Caco-2 (cell line): ENCODE measurements around the gene PEX3. TPM values are rescaled to one million over a fixed set of nuclear protein-coding genes. Genes with fewer than 3 reads are reported as not detected.

Experiments
- BruUV-seq: library from RNA; stranded (reverse); fragments of 400-500 nt; replicated peaks from 2 replicates; lab custom pipeline; 2021; lab: Mats Ljungman, UMichigan
- CTCF ChIA-PET: fragments of 300-600 bp; sonication (Branson Sonifier 250); formaldehyde crosslinking; loops from one replicate; lab custom pipeline; 2022; ENCODE audit warnings: antibody characterized with exemption; lab: Charles Lee
- POLR2A ChIA-PET: fragments of 300-600 bp; sonication (Branson Sonifier 250); formaldehyde crosslinking; loops from one replicate; lab custom pipeline; 2022; ENCODE audit warnings: antibody characterized with exemption; lab: Charles Lee
- DNase-seq, 2 experiments: peaks; one replicate each; pipeline versions ENCODE4 v3.0.0 to v3.0.0-alpha.2; 2020 to 2022
- H3K27me3 ChIP-seq: replicated peaks from 2 replicates; pipeline ENCODE4 v1.6.0; 2011; ENCODE audit warnings: low read length; ENCODE audit not compliant: control insufficient read depth, insufficient read depth
- H3K36me3 ChIP-seq: 2 replicates; pipeline ENCODE4 v1.5.1; 2011; ENCODE audit warnings: low read length; ENCODE audit not compliant: control insufficient read depth, insufficient read depth
- H3K4me1 ChIP-seq: fragments of 250-450 bp; sonication (Bioruptor Pico); 2 replicates; pipeline ENCODE4 v1.5.1; 2020; ENCODE audit warnings: mild to moderate bottlenecking
- H3K4me3 ChIP-seq: 2 replicates; pipeline ENCODE4 v1.5.1; 2011; ENCODE audit warnings: low read depth, mild to moderate bottlenecking, control low read depth, low read length
- H3K9me3 ChIP-seq: fragments of 250-450 bp; sonication (Bioruptor Pico); 2 replicates; pipeline ENCODE4 v1.5.1; 2020; ENCODE audit warnings: mild to moderate bottlenecking, moderate library complexity
- H3K27ac Mint-ChIP-seq: one replicate; pipeline ENCODE4 v1.8.0; 2022; ENCODE audit warnings: mixed read lengths; ENCODE audit not compliant: unreplicated experiment
- H3K27me3 Mint-ChIP-seq: one replicate; pipeline ENCODE4 v1.8.0; 2022; ENCODE audit warnings: mixed read lengths; ENCODE audit not compliant: insufficient read depth, unreplicated experiment
- H3K36me3 Mint-ChIP-seq: one replicate; pipeline ENCODE4 v1.8.0; 2022; ENCODE audit warnings: mild to moderate bottlenecking, mixed read lengths; ENCODE audit not compliant: insufficient read depth, unreplicated experiment
- H3K4me1 Mint-ChIP-seq: one replicate; pipeline ENCODE4 v1.8.0; 2022; ENCODE audit warnings: low read depth, mixed read lengths; ENCODE audit not compliant: unreplicated experiment
- H3K4me3 Mint-ChIP-seq: one replicate; pipeline ENCODE4 v1.8.0; 2022; ENCODE audit warnings: mild to moderate bottlenecking, moderate library complexity, mixed read lengths; ENCODE audit not compliant: unreplicated experiment
- H3K9me3 Mint-ChIP-seq: one replicate; pipeline ENCODE4 v1.8.0; 2022; ENCODE audit warnings: mixed read lengths; ENCODE audit not compliant: unreplicated experiment
- CTCF ChIP-seq, 2 experiments: fragments of 200-600 bp in 1 of 2; IDR thresholded peaks; 1 replicate in 1 of 2; 2 replicates in 1 of 2; pipeline versions ENCODE4 v1.5.1 to v1.8.0; 2011 to 2022; ENCODE audit warnings: antibody characterized with exemption in 1 of 2, control low read depth in 1 of 2, inconsistent platforms in 1 of 2, low read depth in 1 of 2, low read length in 1 of 2, mild to moderate bottlenecking in 1 of 2, moderate library complexity in 1 of 2; ENCODE audit not compliant: insufficient read depth in 1 of 2, severe bottlenecking in 1 of 2, unreplicated experiment in 1 of 2
- intact Hi-C: fragments of 100-400 bp; cut with micrococcal nuclease; formaldehyde crosslinking; loops from one replicate; pipeline ENCODE4 v1.10.0; 2022; ENCODE audit not compliant: unreplicated experiment
- total RNA-seq: library from RNA; stranded (reverse); gene quantifications from 2 replicates; pipeline ENCODE4 v1.2.3, GENCODE V29; 2022

PEX3 gene
- total RNA-seq, 1 experiment from 2014 or later: 44.6 TPM

DNA sequence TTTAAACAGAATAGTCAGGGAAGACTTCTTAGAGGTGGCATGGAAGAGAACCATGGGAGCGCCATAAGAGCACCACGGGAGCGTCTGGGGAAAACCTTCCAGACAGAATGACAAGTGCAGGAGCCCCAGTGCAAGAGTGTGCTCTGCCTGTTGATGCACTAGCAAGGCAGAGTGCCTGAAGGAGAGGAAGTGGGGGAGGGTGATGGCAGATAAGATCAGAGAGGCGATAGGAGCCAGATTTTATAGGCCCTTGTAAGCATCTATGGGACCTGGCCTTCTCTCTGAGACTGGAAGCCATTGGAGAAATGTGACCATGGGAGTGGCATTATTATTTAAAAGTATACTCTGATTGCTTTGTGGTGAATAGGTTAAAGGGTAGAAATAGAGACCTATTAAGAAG lies 47.8 kb downstream of the PEX3 start:
- Mint-ChIP-seq H3K27me3 (no peaks in the 10 kb centered on the region), H3K4me1 (peaks cover 12% of the 10 kb centered on the region), H3K36me3 (peaks cover 67% of the 10 kb centered on the region), H3K9me3 (no peaks in the 10 kb centered on the region), H3K4me3 (no peak overlapping the region), H3K27ac (no peak overlapping the region)
- Histone ChIP-seq H3K36me3 (peaks cover 5% of the 10 kb centered on the region; the same call in 1 of the 2 replicates), H3K4me3 (no peak overlapping the region), H3K4me1 (no peaks in the 10 kb centered on the region), H3K27me3 (no peaks in the 10 kb centered on the region), H3K9me3 (no peaks in the 10 kb centered on the region)
- no TSS peak for BruUV-seq
- POLR2A ChIA-PET: no interaction called here
- CTCF ChIA-PET: no interaction called here
- no peak for DNase-seq
- TF ChIP-seq CTCF (IDR thresholded peaks at IDR 0.05; ENCODE audit: insufficient read depth in 1 of 2, low read depth in 1 of 2, low read length in 1 of 2, severe bottlenecking in 1 of 2, unreplicated experiment in 1 of 2): no peak
- intact Hi-C loops: loop anchor here (10.0 kb wide), 1 partner anchor 804 kb away; no protein-coding TSS in a partner anchor

DNA sequence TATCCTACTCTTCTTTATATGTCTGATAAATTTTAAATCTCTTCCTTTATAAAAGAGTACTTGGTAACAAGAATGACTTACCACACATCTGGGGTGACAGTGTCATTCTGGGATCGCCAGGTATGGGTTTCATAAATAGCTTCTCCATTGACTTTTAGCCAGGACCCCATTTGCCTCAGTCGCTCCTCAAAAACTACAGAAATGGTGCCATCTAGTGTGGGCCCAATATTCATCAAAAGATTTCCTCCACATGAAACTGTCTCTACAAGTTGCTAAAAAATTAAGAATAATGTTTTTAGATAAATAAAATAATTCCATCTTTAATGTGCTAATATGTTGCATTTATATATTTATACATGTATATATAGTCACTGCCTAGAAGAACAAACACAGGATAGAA lies 51.2 kb downstream of the PEX3 start:
- DNase-seq: no peak
- no TSS peak for BruUV-seq
- peaks cover 72% of the 10 kb centered on the region for H3K36me3 Mint-ChIP-seq
- H3K4me3 Mint-ChIP-seq: no peak overlapping the region
- no peaks in the 10 kb centered on the region for H3K4me1 Mint-ChIP-seq
- intact Hi-C loops: no loop called here
- H3K27me3 ChIP-seq: no peaks in the 10 kb centered on the region
- peak in 1 of 2 experiments; percentile 2 for TF ChIP-seq CTCF (IDR thresholded peaks at IDR 0.05; ENCODE audit: insufficient read depth in 1 of 2, low read depth in 1 of 2, low read length in 1 of 2, severe bottlenecking in 1 of 2, unreplicated experiment in 1 of 2)
- H3K36me3 ChIP-seq: peaks cover 3% of the 10 kb centered on the region
- H3K4me3 ChIP-seq: no peak overlapping the region
- CTCF ChIA-PET: no interaction called here
- no peaks in the 10 kb centered on the region for H3K9me3 ChIP-seq
- H3K27ac Mint-ChIP-seq: no peak overlapping the region
- no peaks in the 10 kb centered on the region for H3K27me3 Mint-ChIP-seq
- no peaks in the 10 kb centered on the region for H3K9me3 Mint-ChIP-seq
- POLR2A ChIA-PET: no interaction called here
- no peaks in the 10 kb centered on the region for H3K4me1 ChIP-seq

DNA sequence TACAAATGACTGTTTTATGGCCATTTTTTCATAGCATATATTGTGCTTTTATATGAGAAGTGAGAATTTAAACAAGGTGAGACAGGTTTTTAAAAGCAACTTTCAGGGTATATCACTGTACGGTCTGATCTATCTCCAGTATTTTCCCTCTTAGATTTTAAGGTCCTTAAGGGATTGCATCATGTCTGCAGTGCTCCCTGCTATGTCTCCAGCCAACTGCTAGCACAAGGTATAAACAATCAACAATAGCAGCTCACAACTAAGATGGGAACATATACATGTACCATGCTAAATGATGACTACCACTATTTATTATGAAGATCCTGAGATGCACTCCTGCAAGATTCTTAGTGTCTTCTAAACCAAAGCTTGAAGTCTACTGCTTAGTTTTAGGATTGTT lies 53.8 kb downstream of the PEX3 start:
- H3K27me3 Mint-ChIP-seq: no peaks in the 10 kb centered on the region
- CTCF ChIA-PET: no interaction called here
- peaks cover 74% of the 10 kb centered on the region for H3K36me3 Mint-ChIP-seq
- H3K36me3 ChIP-seq: peaks cover 5% of the 10 kb centered on the region
- H3K4me3 Mint-ChIP-seq: no peak overlapping the region
- no peaks in the 10 kb centered on the region; the same call in 1 of the 2 replicates for H3K4me1 ChIP-seq
- no peaks in the 10 kb centered on the region for H3K9me3 Mint-ChIP-seq
- BruUV-seq: no TSS peak
- no peaks in the 10 kb centered on the region for H3K27me3 ChIP-seq
- no peak overlapping the region for H3K27ac Mint-ChIP-seq
- no peaks in the 10 kb centered on the region for H3K9me3 ChIP-seq
- no peak for TF ChIP-seq CTCF (IDR thresholded peaks at IDR 0.05; ENCODE audit: insufficient read depth in 1 of 2, low read depth in 1 of 2, low read length in 1 of 2, severe bottlenecking in 1 of 2, unreplicated experiment in 1 of 2)
- peaks cover 6% of the 10 kb centered on the region for H3K4me1 Mint-ChIP-seq
- POLR2A ChIA-PET: no interaction called here
- no peak for DNase-seq
- intact Hi-C loops: no loop called here
- H3K4me3 ChIP-seq: no peak overlapping the region
